Transverse colon (tissue), 3 donors: ENCODE results near the gene SIAE.

Source experiments
- POLR2A ChIP-seq: fragments of 450-650 bp; IDR thresholded peaks from one replicate; pipeline ENCODE4 v1.6.1; 2016; ENCODE audit warnings: antibody characterized with exemption, mild to moderate bottlenecking, moderate library complexity
- TF ChIP-seq, protein P1 (sequence below), 5 experiments: fragments of 200-600 bp in 3 of 5; fragments of 450-650 bp in 2 of 5; sonication (generic) in 3 of 5; IDR thresholded peaks; 1 replicate in 2 of 5; 2 replicates in 3 of 5; pipeline ENCODE4 v1.5.1; 2016 to 2017; ENCODE audit warnings: antibody characterized with exemption in 5 of 5, inconsistent platforms in 3 of 5, mild to moderate bottlenecking in 2 of 5, moderate library complexity in 1 of 5

DNA sequence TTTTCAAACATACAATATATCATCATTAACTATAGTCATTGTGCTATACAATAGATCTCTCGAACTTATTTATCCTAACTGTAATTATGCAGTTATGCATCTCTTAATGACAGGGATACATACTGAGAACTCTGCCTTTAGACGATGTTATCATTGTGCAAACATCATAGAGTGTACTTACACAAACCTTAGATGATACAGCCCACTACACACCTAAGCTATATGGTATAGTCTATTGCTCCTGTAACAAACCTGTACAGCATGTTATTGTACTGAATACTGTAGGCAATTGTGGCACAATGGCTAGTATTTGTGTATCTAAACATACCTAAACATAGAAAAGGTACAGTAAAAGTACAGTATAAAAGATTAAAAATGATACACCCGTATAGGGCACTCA, 38.9 kb upstream of the SIAE start:
- TF ChIP-seq POLR2A, result no peak
- TF ChIP-seq, protein P1, sequence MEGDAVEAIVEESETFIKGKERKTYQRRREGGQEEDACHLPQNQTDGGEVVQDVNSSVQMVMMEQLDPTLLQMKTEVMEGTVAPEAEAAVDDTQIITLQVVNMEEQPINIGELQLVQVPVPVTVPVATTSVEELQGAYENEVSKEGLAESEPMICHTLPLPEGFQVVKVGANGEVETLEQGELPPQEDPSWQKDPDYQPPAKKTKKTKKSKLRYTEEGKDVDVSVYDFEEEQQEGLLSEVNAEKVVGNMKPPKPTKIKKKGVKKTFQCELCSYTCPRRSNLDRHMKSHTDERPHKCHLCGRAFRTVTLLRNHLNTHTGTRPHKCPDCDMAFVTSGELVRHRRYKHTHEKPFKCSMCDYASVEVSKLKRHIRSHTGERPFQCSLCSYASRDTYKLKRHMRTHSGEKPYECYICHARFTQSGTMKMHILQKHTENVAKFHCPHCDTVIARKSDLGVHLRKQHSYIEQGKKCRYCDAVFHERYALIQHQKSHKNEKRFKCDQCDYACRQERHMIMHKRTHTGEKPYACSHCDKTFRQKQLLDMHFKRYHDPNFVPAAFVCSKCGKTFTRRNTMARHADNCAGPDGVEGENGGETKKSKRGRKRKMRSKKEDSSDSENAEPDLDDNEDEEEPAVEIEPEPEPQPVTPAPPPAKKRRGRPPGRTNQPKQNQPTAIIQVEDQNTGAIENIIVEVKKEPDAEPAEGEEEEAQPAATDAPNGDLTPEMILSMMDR (IDR thresholded peaks at IDR 0.05), result no peak
